ENCODE measurements around the gene PDIA5.

Gene PDIA5

GRCh38 chr3:123119802-123120201 is 53.0 kb downstream of the PDIA5 start:
- no peak for DNase-seq (ENCODE audit: low read depth)

DNA sequence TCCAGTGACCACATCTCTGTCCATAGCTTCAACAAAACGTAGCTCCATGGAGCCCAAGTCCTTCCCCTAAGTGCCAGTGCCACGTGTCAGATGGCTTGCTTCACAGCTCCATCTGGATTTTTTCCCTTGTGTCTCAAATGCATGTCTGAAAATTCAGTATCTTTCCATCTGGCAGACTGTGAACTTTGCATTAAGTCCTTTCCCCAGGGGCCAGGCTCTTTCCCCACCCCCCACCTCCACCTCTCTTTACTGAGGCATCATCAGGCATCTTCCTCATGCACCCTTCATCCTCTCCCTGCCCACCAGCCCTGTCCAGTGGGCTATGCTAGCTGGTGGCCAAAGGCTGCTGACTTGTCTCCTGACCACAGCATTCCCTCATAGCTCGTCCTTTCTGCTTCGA is 53.7 kb downstream of the PDIA5 start:
- DNase-seq (ENCODE audit: low read depth) = no peak

GRCh38 chr3:123122057-123122456 is 55.2 kb downstream of the PDIA5 start:
- no peak for DNase-seq (ENCODE audit: low read depth)

DNA sequence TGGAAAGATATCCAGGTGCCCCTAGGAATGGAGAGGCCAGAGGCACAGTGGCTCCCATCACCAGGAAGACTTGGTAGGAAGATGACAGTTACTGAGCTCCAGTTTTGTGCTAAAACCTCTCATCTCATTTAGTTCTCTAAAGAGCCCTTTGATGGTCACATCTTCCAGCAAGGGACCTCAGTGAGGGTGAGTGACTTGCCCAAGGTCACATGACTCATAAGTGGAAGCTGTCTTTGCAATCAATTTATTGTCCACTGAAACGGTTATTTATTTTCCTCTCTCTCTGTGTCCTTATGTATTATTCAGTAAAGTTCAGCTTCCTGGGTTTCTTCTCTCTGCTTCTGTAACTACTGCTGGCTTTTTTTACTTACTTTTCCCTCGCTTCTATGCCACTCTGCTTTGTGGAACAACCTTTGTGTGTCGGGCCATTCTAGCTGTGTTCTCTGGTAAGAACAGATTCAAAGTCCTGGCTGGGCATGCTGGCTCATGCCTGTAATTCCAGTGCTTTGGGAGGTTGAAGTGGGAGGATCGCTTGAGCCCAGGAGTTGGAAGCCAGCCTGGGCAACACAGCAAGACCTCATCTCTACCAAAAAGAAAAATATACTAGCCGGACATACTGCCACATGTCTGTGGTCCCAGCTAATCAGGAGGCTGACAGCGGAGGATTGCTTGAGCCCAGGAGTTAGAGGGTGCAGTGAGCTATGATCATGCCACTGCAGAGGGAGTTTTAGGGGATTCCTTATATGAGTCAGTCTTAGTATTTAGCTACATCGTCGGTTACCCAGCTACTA is 55.9 kb downstream of the PDIA5 start:
- no peak for DNase-seq (ENCODE audit: low read depth)

GRCh38 chr3:123123716-123124616 is 57.1 kb downstream of the PDIA5 start:
- no peak for DNase-seq (ENCODE audit: low read depth)

DNA sequence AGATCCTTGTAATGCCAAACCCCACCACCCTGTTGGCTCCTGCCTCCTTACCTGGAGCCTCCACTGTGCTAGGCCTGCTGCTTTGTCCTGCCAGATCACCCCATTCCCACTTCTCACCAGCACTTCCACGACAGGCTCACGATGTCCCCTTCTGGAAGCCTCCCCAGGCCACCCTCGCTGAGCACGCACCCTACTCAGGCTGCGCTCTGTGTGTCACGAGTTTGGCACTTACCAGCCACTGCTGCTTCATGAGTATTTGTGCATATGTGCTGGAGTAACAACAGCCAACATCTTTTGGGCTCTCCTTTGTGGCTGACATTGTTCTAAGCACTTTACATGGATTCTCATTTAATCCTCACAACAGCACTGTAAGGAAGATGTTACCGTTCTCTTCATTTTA is 58.1 kb downstream of the PDIA5 start:
- DNase-seq (ENCODE audit: low read depth) = no peak

- no peak for DNase-seq (ENCODE audit: low read depth)
Measured at GRCh38 chr3:123126031-123126430, 59.2 kb downstream of the PDIA5 start.

DNA sequence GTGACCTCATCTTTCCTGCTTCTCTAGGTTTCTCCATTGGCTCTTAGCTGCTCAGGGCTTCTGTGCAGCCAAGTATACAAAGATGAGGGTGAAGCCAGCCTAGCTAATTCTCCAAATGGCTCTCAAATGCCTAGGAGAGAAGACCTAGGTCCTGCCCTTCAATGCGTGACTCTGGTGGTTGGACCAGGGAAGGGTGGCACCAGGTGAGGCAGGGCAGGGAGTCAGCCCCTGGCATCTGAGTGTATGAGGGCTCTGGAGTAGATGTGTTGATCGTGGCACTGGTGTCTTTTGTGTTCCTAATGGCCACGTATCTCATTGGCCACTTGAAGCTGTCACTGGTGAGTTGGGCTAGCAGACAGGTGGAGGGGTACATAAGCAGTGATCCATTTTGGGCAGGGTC is 59.8 kb downstream of the PDIA5 start:
- no peak for DNase-seq (ENCODE audit: low read depth)

DNA sequence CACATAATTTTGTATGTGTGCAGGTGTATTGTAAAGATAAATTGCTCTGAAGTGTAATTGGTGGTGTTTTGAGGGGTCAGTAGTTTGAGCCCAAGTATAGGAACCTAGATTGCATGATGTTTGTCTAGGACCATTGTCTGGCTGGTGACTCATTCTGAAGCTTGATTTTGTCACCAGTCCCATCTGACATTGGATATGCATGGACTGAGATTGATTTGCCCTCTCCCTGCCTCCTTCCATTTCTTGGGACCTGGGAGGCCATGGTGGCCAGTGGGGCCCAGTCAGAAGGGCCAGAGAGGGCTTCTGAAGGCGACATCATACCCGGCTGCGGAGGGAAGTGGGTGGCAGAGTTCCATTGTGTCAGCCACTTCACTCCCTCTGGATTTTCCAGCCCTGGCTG is 62.3 kb downstream of the PDIA5 start:
- no peak for DNase-seq (ENCODE audit: low read depth)

DNA sequence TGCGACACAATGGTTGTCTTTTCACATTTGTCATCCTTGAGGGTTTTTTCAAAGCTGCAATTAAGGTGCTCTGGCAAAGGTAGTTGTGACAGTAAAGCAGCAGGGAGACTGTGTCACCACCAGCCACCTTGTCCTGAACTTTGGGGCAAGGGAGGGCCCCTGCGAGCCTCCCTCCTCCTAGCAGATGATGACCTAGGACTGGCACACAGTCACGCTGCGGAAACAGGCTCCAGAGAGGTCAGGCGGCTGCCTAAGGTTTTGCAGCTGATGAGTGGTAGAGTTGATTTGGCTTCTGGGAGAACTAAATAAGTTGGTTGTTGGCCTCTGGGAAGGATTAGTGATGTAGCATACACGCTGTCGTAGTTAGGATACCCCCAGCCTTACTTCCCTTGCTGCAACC is 62.7 kb downstream of the PDIA5 start:
- DNase-seq (ENCODE audit: low read depth) = no peak

DNA sequence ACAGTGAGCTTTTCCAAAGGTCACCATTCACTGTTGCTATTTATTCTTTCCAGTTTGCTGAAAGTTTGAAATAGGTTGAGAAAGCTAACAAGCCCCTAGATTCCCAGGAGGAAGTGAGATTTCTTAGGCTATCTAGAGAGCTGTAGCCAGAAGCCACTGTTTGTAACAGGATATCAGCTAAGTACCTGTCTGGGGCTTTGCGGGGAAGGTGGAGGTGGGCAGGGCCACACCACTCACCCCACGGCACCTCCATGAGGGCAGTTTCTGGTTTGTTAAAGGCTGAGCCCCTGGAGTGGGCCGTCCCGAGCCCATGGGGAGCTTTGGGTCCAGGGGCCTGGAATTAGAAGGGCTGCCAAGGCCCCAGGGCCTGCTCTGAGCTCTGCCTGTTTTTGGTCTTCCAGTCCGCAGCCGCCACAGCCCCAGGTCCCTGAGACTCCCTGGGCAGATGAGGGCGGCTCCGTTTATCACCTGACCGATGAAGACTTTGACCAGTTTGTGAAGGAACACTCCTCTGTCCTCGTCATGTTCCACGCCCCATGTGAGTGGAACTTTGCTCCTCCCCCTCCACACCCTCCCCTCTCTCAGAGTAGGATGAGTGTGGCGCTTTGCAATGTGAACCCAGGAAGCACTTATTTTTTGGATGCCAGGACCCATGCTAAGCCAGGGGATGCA is 63.4 kb downstream of the PDIA5 start:
- DNase-seq (ENCODE audit: low read depth) = no peak

DNA sequence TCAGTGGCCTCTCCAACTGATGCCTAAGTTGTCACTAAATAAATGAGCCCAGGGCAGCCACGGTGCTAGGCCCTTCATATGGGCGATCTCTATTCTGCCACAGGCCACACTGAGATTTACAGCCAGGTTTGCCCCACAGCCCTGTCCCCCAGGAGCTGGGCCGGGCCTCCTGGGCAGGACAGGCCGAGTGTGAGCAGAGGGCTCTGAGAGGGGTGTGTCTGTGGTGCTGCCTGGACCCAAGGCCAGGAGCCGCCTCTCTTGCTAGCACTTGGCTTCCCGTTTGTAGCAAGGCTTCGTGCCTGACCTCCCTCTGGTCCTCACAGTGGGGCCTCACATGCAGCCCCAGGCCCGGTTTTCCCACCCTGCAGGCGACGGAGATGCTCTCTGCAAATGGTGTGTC is 67.8 kb downstream of the PDIA5 start:
- DNase-seq (ENCODE audit: low read depth) = no peak

DNA sequence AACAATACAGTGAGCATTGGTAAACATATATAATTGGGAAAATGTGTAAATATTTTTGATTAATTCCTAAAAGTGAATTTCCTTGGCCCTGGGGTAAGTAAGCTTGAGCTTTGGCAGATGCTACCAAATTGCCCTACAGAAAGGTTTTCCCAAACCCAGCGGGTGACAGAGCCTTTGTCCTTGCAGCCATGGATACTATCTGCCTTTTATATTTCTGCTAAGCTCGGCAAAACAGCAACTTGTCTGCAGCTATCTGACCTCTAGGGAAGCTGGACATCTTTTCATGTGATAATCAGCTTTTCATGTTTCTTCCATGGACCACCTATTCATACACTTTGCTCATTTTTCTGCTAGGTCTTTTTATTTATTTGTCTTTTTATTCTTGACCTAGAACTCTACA is 70.2 kb downstream of the PDIA5 start:
- DNase-seq (ENCODE audit: low read depth) = no peak

- DNase-seq (ENCODE audit: low read depth) = no peak
Measured at GRCh38 chr3:123138839-123139444, 72.1 kb downstream of the PDIA5 start.

GRCh38 chr3:123139522-123139921 is 72.7 kb downstream of the PDIA5 start:
- DNase-seq (ENCODE audit: low read depth) = no peak

GRCh38 chr3:123140550-123140949 is 73.7 kb downstream of the PDIA5 start:
- no peak for DNase-seq (ENCODE audit: low read depth)

DNA sequence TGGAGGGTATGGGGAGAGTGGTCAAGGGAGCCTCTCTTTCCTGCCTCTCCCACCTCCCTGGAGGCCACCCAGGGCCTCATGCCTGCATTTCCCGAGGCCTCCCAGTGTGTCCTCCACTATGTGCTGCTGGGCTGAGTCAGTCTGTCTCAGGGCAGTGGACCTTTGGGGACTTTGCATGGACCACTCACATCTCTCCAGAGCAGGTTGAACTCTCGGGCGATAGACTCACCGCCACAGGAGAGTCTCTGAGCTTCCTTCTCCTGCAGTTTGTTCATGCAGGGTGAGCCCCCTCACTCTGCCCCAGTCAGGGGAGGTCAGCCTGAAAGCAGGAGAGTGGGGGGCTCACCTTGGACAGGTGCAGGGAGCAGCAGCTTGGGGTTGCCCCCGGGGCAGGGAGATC is 74.5 kb downstream of the PDIA5 start:
- DNase-seq (ENCODE audit: low read depth) = no peak

DNA sequence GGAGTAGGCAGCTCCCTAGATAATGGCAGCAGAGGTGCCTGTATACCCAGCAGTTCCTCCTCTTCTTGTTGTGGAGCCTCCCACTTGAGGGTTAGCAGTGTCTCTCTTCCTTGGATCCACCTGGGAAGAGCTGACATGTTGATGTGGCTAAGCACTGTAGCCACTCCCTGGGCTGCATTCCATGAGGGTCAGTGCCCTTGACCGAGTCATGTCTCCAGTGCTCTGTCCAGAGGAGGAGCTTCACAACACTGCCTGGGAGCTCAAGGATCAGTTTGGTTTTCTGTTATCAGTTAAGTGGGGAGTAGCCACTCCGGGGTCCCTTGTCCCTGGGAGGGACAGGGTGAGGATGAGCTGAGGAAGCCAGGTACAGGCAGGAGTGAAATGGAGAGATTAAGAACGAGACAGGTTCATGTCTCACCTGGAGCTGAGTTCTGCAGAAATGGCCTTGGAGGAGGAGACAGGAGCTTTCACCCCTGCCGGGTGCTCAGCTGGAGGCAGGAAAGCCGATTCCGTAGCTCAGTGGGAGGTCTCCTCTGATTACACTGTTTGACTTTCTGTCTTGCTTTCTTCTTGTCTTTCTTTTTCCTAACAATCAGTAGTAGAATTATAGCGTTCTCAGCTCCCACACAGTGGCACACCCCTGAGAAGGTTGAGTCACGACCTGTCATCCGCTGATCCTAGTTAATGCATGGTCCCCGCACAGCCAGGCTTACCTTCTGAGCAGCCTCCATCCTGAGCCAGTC is 77.0 kb downstream of the PDIA5 start:
- DNase-seq (ENCODE audit: low read depth) = no peak

DNA sequence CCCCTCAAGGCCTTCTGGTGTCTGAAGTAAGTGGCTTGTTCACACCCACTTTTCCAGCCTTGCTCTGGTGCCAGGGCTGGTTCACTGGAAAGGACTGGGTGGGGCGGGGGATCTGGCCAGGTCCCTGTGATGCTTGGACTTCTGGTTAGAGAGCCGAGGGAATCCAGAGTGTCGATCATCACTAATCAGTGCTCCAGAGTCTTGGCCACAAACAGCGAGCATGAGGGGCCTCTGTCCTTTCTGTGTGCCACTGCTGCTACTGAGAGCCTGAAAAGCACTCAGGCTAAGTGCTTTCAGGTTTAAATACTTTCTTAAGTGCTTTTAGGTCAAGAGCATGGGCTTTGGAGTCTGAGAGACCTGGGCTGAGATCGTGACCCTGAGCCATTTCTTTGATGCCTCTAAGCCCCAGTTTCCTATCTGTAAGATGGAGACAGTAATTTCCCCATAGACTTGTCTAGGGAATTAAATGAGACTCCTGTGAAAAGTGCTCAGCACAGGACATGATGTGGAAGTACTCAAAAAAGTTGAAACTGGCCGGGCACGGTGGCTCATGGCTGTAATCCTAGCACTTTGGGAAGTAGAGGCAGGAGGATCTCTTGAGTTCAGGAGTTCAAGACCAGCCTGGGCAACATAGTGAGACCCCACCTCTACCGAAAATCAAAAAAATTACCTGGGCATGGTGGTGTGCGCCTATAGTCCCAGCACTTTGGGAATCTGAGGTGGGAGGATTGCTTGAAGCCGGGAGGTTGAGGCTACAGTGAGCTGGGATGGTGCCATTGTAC is 81.1 kb downstream of the PDIA5 start:
- no peak for DNase-seq (ENCODE audit: low read depth)

DNA sequence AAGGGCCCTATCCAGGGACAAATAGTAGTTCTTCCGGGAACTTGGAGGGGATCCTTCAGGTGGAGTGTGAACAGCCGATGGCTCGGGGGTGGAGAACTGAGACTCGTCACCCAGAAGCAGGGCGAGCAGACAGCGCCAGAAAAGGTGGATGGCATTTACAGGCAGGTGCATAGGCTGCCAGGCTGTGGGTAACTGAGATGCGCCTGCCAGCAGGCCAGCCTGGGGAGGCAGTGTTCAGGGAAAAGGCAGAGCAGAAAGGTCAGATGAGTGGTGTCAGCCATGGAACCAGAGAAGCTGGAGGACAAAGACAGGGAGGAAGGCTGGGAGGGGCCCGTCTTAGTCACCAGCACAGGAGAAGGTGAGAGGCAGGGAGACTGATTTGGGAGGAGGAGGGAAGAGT is 81.9 kb downstream of the PDIA5 start:
- DNase-seq (ENCODE audit: low read depth) = no peak

DNA sequence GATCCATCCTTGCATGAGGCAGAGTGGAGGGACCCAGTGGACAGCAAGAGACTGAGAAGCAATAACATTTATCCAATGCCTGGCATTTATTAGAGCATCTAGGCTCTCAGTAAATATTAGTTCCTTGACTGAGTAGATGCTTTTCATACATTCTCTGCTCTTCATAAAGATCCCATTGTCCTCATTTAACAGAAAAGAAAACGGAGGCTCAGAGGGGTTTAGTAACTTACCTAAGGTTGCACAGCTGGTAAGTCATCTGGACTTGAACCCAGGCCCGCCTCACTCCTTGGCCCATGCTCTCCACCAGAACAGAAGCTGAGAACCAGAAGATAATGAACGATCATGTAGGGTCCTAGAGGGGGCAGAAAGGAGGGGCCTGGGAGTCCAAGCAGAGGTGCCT is 82.7 kb downstream of the PDIA5 start:
- DNase-seq (ENCODE audit: low read depth) = no peak
